GM12875 (cell line): ENCODE measurements around the gene CUL2.
"Not testable (repeated sequence)": the region's sequence is repeated elsewhere in the genome, so short reads cannot be mapped to it uniquely, and the experiment has no call there.

Experiments used
- H3K4me3 ChIP-seq: one replicate; pipeline ENCODE4 v1.5.1; 2011; ENCODE audit warnings: low read depth, low read length, control low read depth
- TF ChIP-seq, protein P1 (sequence below): IDR thresholded peaks from 2 replicates; pipeline ENCODE4 v1.5.1; 2011; ENCODE audit warnings: low read depth, mild to moderate bottlenecking, control low read depth, inconsistent platforms, low read length, moderate library complexity, borderline replicate concordance; ENCODE audit not compliant: insufficient read depth

The CUL2 gene

DNA sequence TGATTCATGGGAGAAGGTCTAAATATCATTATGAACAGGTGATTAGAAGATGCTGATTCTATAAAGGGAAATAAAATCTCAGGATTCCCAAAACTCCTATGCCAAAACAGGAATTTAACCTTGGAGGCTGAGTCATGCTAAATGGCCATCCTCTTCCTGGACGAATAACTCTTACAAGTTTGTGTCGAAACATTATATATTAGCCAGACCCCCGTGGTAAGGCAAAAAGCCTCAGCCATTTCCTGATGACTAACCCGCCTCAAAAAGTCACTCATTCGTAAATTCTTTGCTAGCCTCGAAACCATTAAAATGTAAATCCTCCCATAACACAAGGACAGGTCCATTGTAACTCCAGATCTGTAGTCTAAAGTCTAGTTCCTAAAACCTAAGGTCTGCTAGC is 32.0 kb downstream of the CUL2 start:
- TF ChIP-seq, protein P1, sequence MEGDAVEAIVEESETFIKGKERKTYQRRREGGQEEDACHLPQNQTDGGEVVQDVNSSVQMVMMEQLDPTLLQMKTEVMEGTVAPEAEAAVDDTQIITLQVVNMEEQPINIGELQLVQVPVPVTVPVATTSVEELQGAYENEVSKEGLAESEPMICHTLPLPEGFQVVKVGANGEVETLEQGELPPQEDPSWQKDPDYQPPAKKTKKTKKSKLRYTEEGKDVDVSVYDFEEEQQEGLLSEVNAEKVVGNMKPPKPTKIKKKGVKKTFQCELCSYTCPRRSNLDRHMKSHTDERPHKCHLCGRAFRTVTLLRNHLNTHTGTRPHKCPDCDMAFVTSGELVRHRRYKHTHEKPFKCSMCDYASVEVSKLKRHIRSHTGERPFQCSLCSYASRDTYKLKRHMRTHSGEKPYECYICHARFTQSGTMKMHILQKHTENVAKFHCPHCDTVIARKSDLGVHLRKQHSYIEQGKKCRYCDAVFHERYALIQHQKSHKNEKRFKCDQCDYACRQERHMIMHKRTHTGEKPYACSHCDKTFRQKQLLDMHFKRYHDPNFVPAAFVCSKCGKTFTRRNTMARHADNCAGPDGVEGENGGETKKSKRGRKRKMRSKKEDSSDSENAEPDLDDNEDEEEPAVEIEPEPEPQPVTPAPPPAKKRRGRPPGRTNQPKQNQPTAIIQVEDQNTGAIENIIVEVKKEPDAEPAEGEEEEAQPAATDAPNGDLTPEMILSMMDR: no peak
- H3K4me3 ChIP-seq: no peak overlapping the region

DNA sequence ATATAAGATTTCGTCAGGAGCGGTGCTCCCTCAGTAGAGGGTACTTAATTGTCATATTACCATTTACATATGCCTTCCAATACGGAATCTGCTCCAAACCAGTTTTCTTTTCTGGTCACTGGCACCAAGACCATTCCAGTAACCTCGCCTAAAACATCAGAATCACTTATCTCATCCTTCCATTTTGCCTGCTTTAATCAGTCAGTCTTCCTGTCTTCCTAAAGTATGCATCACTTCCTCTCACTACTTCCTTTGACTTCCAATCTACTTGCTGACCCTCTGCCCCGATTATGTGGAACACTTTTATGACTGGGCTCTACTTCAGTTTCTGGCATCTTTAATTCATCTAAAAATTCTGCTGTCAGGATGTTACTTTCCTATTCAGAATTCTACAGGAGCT is 33.5 kb downstream of the CUL2 start:
- TF ChIP-seq, protein P1: no peak

DNA sequence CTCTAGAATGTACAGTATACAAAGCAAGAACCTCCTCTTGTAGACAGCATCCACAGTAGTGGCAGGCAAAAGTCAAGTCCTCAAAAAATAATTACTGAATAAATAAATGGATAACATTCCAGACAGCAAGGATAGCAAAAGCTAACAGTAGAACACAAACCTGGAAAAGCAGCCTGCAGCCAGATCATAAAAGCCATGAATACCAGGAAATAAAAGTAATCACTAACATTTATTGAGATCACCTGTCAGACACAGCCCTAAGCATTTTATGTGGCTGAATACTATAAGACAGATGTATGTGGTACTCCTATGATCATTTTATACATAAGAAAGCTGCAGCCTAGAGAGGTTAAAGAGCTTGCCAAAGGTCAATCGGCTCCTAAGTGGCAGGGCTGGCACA is 34.0 kb downstream of the CUL2 start:
- no peak overlapping the region for H3K4me3 ChIP-seq
- TF ChIP-seq, protein P1: no peak

More for the DNA sequence above, 33.5 kb downstream of the CUL2 start:
- no peak overlapping the region for H3K4me3 ChIP-seq

DNA sequence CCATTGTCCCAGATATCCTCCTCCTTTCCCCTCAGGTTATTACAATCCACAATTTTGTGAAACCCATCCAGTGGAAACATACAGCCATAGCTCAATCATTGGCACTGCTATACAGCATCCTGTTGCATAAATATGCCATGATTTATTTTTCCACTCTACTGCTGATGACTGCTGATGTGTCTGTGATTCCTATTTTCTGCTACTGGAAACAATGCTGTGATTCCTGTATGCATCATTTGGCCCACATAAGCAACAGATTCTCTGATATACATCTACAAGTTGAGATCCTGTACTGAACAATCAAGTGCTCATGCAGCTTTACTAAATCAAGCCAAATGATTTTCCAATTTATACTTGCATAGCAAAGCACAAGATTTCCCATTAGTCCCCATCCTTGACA is 39.6 kb downstream of the CUL2 start:
- TF ChIP-seq, protein P1: no peak
- no peak overlapping the region for H3K4me3 ChIP-seq

DNA sequence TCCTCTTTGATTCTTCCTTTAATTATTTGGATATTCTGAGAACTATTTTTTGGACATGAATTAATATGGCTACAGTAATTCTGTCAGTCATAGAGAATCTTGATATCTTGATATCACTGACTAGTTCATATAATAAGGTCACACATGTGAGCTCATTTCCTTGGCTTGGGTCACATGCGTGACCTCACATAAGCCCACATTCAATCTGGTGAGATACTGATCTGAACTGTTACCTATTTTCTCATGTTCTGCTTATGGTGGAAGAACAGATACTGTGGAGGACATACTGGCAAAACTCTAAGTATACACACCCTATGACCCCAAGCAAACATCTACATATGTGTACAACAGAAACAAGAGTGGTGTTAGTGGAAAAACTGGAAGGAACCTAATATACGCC is 44.1 kb downstream of the CUL2 start:
- H3K4me3 ChIP-seq: no peak overlapping the region

DNA sequence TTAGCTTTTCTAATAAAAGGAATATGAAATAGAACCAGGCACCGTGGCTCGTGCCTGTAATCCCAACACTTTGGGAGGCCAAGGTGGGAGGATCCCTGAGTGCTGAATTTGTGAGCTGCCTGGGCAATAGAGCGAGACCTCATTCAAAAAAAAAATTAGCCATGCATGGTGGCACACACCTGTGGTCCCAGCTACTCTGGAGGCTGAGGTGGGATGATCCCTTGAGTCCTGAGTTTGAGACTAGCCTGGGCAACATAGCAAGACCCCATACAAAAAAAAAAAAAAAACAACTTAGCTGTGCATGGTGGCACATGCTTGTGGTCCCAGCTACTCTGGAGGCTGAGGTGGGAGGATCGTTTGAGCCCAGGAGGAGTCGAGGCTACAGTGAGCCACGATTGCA is 44.9 kb downstream of the CUL2 start:
- H3K4me3 ChIP-seq: not testable (repeated sequence)

More for the DNA sequence above, 44.1 kb downstream of the CUL2 start:
- TF ChIP-seq, protein P1: no peak

DNA sequence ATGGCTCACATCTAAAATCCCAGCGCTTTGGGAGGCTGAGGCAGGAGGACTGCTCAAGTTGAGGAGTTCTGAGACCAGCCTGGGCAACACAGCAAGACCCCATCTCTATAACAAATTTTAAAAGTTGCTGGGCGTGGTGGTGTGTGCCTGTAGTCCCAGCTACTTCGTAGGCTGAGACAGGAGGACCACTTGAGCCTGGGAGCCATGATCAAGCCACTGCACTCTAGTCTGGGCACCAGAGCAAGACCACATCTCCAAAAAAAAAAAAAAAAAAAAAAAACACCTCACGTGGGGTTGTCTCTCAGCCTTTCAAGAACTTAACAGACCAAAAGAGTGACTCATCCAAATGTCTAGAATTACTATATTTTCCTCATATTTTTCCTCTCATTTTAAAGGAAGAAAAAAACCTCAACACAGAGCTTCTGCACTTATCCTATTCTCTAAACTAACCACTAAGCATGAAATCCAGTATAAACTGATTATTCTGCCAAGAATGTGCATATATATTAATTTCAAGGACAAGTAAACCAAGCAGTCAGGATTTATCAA is 46.3 kb downstream of the CUL2 start:
- TF ChIP-seq, protein P1: no peak
- no peak overlapping the region for H3K4me3 ChIP-seq

DNA sequence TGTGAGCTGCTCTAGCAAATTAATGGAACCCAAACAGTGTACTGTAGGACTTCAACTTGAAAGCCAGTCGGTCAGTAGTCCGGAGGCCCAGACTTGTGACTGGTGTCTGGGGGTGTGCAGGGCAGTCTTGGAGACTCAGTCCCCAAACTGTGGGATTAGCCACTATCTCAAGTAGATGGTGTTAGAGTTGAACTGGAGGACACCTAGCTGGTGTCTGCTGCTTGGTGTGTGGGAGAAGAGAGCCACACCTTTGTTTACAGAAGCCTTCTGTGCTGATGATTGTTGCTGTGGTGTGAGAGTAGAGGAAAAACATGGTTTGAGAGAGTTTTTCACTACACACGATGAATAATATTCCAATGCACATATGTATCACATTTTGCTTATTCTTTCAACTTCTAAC is 47.4 kb downstream of the CUL2 start:
- no peak overlapping the region for H3K4me3 ChIP-seq
- TF ChIP-seq, protein P1: no peak
